ENCODE results near the gene RABGGTA.

The RABGGTA gene

DNA sequence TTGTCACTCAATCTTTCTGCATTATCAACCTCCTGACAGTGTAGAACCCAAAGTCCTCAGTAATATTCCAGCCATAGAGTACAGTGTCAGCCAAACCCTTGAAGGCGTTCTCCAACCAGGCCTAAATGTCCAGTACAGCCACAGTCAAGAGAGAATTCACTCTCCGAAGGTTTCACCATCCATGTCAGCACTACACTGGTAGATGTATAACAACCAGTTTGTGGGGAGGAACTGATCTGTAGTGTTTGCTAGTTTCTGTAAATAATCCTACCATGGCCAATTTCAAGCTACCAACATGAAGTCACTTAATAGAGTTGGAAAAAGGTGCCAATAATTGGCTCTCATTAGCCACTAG, 55.1 kb downstream of the RABGGTA start:
- DNase-seq (ENCODE audit: low spot score) = no peak
- Histone ChIP-seq H3K9me3 (ENCODE audit: severe bottlenecking) (no peaks in the 10 kb centered on the region), H3K36me3 (ENCODE audit: low read depth) (peaks cover 53% of the 10 kb centered on the region), H3K27ac (ENCODE audit: poor library complexity, severe bottlenecking) (peak overlapping the region; percentile 82), H3K27me3 (ENCODE audit: insufficient read depth, poor library complexity, severe bottlenecking) (no peaks in the 10 kb centered on the region), H3K4me3 (ENCODE audit: severe bottlenecking) (peak overlapping the region; percentile 54), H3K4me1 (ENCODE audit: insufficient read depth, poor library complexity, severe bottlenecking) (peaks cover 13% of the 10 kb centered on the region)
- no peak for TF ChIP-seq CTCF (IDR thresholded peaks at IDR 0.05; ENCODE audit: poor library complexity, severe bottlenecking)
- no peak for ATAC-seq (ENCODE audit: low read depth)
